Gastroesophageal sphincter (tissue), 3 donors: ENCODE results near the gene MT1E.
A peak's percentile ranks its signal among the peaks of the same experiment; 100 is the strongest.

Source experiments
- CTCF ChIP-seq, 4 experiments: fragments of 200-600 bp in 2 of 4; fragments of 450-650 bp in 2 of 4; sonication (generic) in 1 of 4; IDR thresholded peaks; one replicate each; pipeline ENCODE4 v1.5.1; 2017 to 2019; ENCODE audit warnings: antibody characterized with exemption in 4 of 4, mild to moderate bottlenecking in 2 of 4, moderate library complexity in 2 of 4
- EP300 ChIP-seq: sonication (generic); formaldehyde crosslinking; IDR thresholded peaks from one replicate; pipeline ENCODE4 v1.6.1; 2017; ENCODE audit warnings: antibody characterized with exemption, mild to moderate bottlenecking

DNA sequence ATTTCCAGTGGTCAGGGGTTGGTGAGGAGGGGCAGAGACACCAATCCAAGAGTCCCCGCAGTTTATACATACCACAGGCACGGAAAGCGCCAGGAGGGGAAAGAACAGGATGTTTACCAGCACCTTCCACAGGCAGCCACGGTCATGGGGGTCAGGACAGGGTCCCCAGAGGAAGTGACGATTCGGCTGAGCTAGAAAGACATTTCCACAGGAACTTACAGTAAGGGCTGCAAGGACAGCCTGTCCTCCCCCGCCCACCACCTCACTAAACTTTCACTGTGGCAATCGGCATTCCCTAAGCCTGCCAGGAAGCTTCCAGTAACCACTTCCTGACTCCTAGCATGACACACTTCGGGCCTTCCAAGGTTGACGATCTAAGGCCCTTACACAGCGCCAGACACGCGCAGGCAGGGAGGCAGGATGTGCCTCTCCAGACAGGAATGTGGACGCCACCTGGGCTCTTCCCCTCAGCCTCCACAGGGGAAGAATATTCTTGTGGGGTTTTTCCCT is 18.4 kb upstream of the MT1E start:
- peak; percentile 72 for TF ChIP-seq EP300
- no peak for TF ChIP-seq CTCF (IDR thresholded peaks at IDR 0.05)
